Panc1 (cell line): ENCODE data around the gene SLC10A7. TPM values are rescaled to one million over a fixed set of nuclear protein-coding genes. Genes with fewer than 3 reads are reported as not detected.

ENCODE experiments used
- ATAC-seq: fragments of 200-7000 bp; cut with Tn5 transposase; 2 replicates; pipeline ENCODE4 v1.9.1; 2020; ENCODE audit warnings: mild to moderate bottlenecking, moderate library complexity
- BruUV-seq: library from RNA; stranded (reverse); fragments of 400-500 nt; replicated peaks from 2 replicates; lab custom pipeline; 2021; lab: Mats Ljungman, UMichigan
- CTCF ChIA-PET: fragments of 300-600 bp; sonication (Branson Sonifier 250); formaldehyde crosslinking; loops from one replicate; lab custom pipeline; 2022; ENCODE audit warnings: antibody characterized with exemption; lab: Charles Lee
- POLR2A ChIA-PET: fragments of 300-600 bp; sonication (Branson Sonifier 250); formaldehyde crosslinking; loops from one replicate; lab custom pipeline; 2022; ENCODE audit warnings: antibody characterized with exemption; lab: Charles Lee
- DNase-seq: peaks from one replicate; pipeline ENCODE4 v3.0.0-alpha.2; 2010; ENCODE audit warnings: low read depth, low spot score
- H3K27ac ChIP-seq: 2 replicates; pipeline ENCODE4 v1.5.1; 2011; ENCODE audit warnings: mild to moderate bottlenecking, low read length, inconsistent platforms
- H3K27me3 ChIP-seq: fragments of 200-500 bp; sonication (Bioruptor generic); 2 replicates; pipeline ENCODE4 v1.6.0; 2014; ENCODE audit warnings: low read length, inconsistent platforms; ENCODE audit not compliant: control insufficient read depth, insufficient read depth
- H3K36me3 ChIP-seq: fragments of 200-500 bp; sonication (Bioruptor generic); 2 replicates; pipeline ENCODE4 v1.5.1; 2014; ENCODE audit warnings: inconsistent platforms, mild to moderate bottlenecking, low read length, moderate library complexity; ENCODE audit not compliant: control insufficient read depth, insufficient read depth
- H3K4me1 ChIP-seq: 2 replicates; pipeline ENCODE4 v1.5.1; 2011; ENCODE audit warnings: inconsistent platforms, mild to moderate bottlenecking, low read length, moderate library complexity; ENCODE audit not compliant: control insufficient read depth, insufficient read depth
- H3K4me3 ChIP-seq, 2 experiments: 2 replicates each; pipeline ENCODE4 v1.5.1; 2011 to 2012; ENCODE audit warnings: low read depth in 2 of 2, low read length in 2 of 2, mild to moderate bottlenecking in 2 of 2, inconsistent platforms in 1 of 2, moderate library complexity in 1 of 2
- H3K9me3 ChIP-seq: fragments of 200-500 bp; sonication (Bioruptor generic); 2 replicates; pipeline ENCODE4 v1.5.1; 2014; ENCODE audit warnings: low read depth, mild to moderate bottlenecking, inconsistent platforms, low read length, moderate library complexity; ENCODE audit not compliant: control insufficient read depth, insufficient read depth
- CTCF ChIP-seq: fragments of 450-650 bp; IDR thresholded peaks from 2 replicates; pipeline ENCODE4 v1.5.1; 2017; ENCODE audit warnings: mild to moderate bottlenecking
- POLR2AphosphoS5 ChIP-seq: IDR thresholded peaks from 2 replicates; pipeline ENCODE4 v1.6.1; 2012; ENCODE audit warnings: mild to moderate bottlenecking, low read depth, low read length, moderate library complexity
- REST ChIP-seq, 2 experiments: IDR thresholded peaks; 2 replicates each; pipeline ENCODE4 v1.6.1; 2011 to 2012; ENCODE audit warnings: low read depth in 2 of 2, control low read depth in 1 of 2, low read length in 1 of 2, mild to moderate bottlenecking in 1 of 2, moderate library complexity in 1 of 2; ENCODE audit not compliant: insufficient read depth in 1 of 2
- SIN3A ChIP-seq: IDR thresholded peaks from 2 replicates; pipeline ENCODE4 v1.6.1; 2012; ENCODE audit warnings: low read depth, mild to moderate bottlenecking, low read length, moderate library complexity, borderline replicate concordance; ENCODE audit not compliant: insufficient read depth
- TCF7L2 ChIP-seq: IDR thresholded peaks from 2 replicates; pipeline ENCODE4 v1.6.1; 2011; ENCODE audit warnings: mild to moderate bottlenecking, low read depth, low read length, inconsistent platforms
- in situ Hi-C: cut with HindIII; loops from 2 replicates; pipeline ENCODE4 v1.10.0; 2016; ENCODE audit warnings: low sequenced_read_pairs, low pct_unique_long_range_greater_than_20kb
- intact Hi-C: fragments of 100-400 bp; cut with micrococcal nuclease; formaldehyde crosslinking; loops from one replicate; pipeline ENCODE4 v1.10.0; 2022; ENCODE audit not compliant: unreplicated experiment
- total RNA-seq: library from RNA; stranded (reverse); gene quantifications from one replicate; pipeline ENCODE4 v1.2.1, GENCODE V29; 2021; ENCODE audit not compliant: unreplicated experiment

Gene SLC10A7
- total RNA-seq, 1 experiment from 2014 or later: 1.5 TPM

- TF ChIP-seq REST (IDR thresholded peaks at IDR 0.05; ENCODE audit: insufficient read depth in 1 of 2, low read depth in 2 of 2, low read length in 1 of 2): no peak
- no peak for TF ChIP-seq TCF7L2
- TF ChIP-seq SIN3A: no peak
- no peak for TF ChIP-seq CTCF
- no peak for TF ChIP-seq POLR2AphosphoS5
- in situ Hi-C loops: no loop called here
- DNase-seq (no peak), ATAC-seq (no peak)
- intact Hi-C loops: no loop called here
- Histone ChIP-seq H3K4me1 (no peaks in the 10 kb centered on the region), H3K4me3 (no peak overlapping the region), H3K27me3 (no peaks in the 10 kb centered on the region), H3K36me3 (no peaks in the 10 kb centered on the region), H3K9me3 (no peaks in the 10 kb centered on the region), H3K27ac (no peak overlapping the region)
- POLR2A ChIA-PET: no interaction called here
- CTCF ChIA-PET: no interaction called here
- no TSS peak for BruUV-seq
Observed at GRCh38 chr4:146495269-146495668, 26.5 kb downstream of the SLC10A7 start.

GRCh38 chr4:146494143-146494542, 27.6 kb downstream of the SLC10A7 start:
- Histone ChIP-seq H3K4me3 (no peak overlapping the region), H3K27ac (no peak overlapping the region), H3K36me3 (no peaks in the 10 kb centered on the region), H3K27me3 (no peaks in the 10 kb centered on the region), H3K9me3 (no peaks in the 10 kb centered on the region), H3K4me1 (no peaks in the 10 kb centered on the region)
- POLR2A ChIA-PET: no interaction called here
- intact Hi-C loops: no loop called here
- CTCF ChIA-PET: no interaction called here
- BruUV-seq: no TSS peak
- TF ChIP-seq CTCF (no peak), REST (IDR thresholded peaks at IDR 0.05; ENCODE audit: insufficient read depth in 1 of 2, low read depth in 2 of 2, low read length in 1 of 2) (no peak), TCF7L2 (no peak), POLR2AphosphoS5 (no peak), SIN3A (no peak)
- in situ Hi-C loops: no loop called here
- DNase-seq (no peak), ATAC-seq (no peak)
